WTC11 (cell line): ENCODE measurements around the gene PANK3.

ENCODE experiments used
- GABPB1 ChIP-seq: sonication (generic); formaldehyde crosslinking; IDR thresholded peaks from 2 replicates; pipeline ENCODE4 v1.8.1; 2023; ENCODE audit warnings: mild to moderate bottlenecking, missing genetic modification reagents
- IRF2 ChIP-seq: sonication (generic); formaldehyde crosslinking; IDR thresholded peaks from 2 replicates; pipeline ENCODE4 v1.8.0; 2022; ENCODE audit warnings: low read depth, missing genetic modification reagents, borderline replicate concordance
- RORB ChIP-seq: fragments of 250-450 bp; sonication (Bioruptor Pico); IDR thresholded peaks from 2 replicates; pipeline ENCODE4 v1.9.0; 2021; ENCODE audit warnings: mild to moderate bottlenecking
- TCF7 ChIP-seq: sonication (generic); formaldehyde crosslinking; IDR thresholded peaks from 2 replicates; pipeline ENCODE4 v1.8.0; 2022; ENCODE audit warnings: mild to moderate bottlenecking, low read depth, missing genetic modification reagents, moderate library complexity
- ZNF138 ChIP-seq: sonication (generic); formaldehyde crosslinking; conservative IDR thresholded peaks from 2 replicates; pipeline ENCODE4 v1.8.1; 2022; ENCODE audit warnings: mild to moderate bottlenecking, moderate library complexity, missing genetic modification reagents
- ZNF263 ChIP-seq: sonication (generic); formaldehyde crosslinking; IDR thresholded peaks from 2 replicates; pipeline ENCODE4 v1.8.1; 2022; ENCODE audit warnings: low read depth, mild to moderate bottlenecking, moderate library complexity, missing genetic modification reagents
- ZNF396 ChIP-seq: fragments of 250-450 bp; sonication (Bioruptor Pico); IDR thresholded peaks from 2 replicates; pipeline ENCODE4 v1.8.0; 2021; ENCODE audit warnings: mild to moderate bottlenecking, moderate library complexity, borderline replicate concordance
- ZNF416 ChIP-seq: fragments of 250-450 bp; sonication (Bioruptor Pico); IDR thresholded peaks from 2 replicates; pipeline ENCODE4 v1.9.0; 2021; ENCODE audit warnings: mild to moderate bottlenecking, inconsistent platforms
- ZNF423 ChIP-seq: fragments of 250-450 bp; sonication (Bioruptor Pico); IDR thresholded peaks from 2 replicates; pipeline ENCODE4 v2.1.2; 2022; ENCODE audit warnings: mild to moderate bottlenecking, moderate library complexity
- TF ChIP-seq, protein P1 (sequence below): fragments of 200-600 bp; IDR thresholded peaks from 2 replicates; pipeline ENCODE4 v1.8.0; 2022; ENCODE audit warnings: antibody characterized with exemption
- TF ChIP-seq, protein P2 (sequence below): sonication (generic); formaldehyde crosslinking; IDR thresholded peaks from 2 replicates; pipeline ENCODE4 v1.8.1; 2022; ENCODE audit warnings: mild to moderate bottlenecking, moderate library complexity, missing genetic modification reagents
- TF ChIP-seq, protein P3 (sequence below): sonication (generic); formaldehyde crosslinking; IDR thresholded peaks from 2 replicates; pipeline ENCODE4 v1.8.0; 2022; ENCODE audit warnings: missing genetic modification reagents
- TF ChIP-seq, protein P4 (sequence below): sonication (generic); formaldehyde crosslinking; IDR thresholded peaks from 2 replicates; pipeline ENCODE4 v1.8.0; 2023; ENCODE audit warnings: missing genetic modification reagents
- TF ChIP-seq, protein P5 (sequence below): sonication (generic); formaldehyde crosslinking; IDR thresholded peaks from 2 replicates; pipeline ENCODE4 v1.8.0; 2022; ENCODE audit warnings: mild to moderate bottlenecking, missing genetic modification reagents

DNA sequence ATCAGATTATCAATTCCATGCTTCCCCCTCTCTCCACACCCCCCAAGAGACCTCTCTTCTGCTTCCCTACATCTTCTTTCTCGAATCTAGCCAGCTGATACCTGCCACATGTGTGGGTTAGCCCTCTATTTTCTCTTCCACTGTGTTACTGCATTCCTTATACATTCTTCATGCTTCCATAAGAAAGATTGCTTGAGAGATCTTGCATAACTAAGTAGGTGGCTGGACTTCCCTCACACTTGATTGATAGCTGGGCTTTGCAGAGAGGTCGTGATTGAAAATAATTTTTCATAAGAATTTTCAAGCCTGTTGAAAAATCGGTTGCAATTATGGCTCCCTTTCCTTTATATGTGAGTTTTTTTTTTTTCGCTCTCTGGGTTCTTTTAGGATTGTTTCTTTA lies 33.0 kb upstream of the PANK3 start:
- TF ChIP-seq, protein P1, sequence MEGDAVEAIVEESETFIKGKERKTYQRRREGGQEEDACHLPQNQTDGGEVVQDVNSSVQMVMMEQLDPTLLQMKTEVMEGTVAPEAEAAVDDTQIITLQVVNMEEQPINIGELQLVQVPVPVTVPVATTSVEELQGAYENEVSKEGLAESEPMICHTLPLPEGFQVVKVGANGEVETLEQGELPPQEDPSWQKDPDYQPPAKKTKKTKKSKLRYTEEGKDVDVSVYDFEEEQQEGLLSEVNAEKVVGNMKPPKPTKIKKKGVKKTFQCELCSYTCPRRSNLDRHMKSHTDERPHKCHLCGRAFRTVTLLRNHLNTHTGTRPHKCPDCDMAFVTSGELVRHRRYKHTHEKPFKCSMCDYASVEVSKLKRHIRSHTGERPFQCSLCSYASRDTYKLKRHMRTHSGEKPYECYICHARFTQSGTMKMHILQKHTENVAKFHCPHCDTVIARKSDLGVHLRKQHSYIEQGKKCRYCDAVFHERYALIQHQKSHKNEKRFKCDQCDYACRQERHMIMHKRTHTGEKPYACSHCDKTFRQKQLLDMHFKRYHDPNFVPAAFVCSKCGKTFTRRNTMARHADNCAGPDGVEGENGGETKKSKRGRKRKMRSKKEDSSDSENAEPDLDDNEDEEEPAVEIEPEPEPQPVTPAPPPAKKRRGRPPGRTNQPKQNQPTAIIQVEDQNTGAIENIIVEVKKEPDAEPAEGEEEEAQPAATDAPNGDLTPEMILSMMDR = no peak
- TF ChIP-seq ZNF423 (CRISPR knock-in tag) (no peak), IRF2 (CRISPR knock-in tag) (no peak), ZNF263 (CRISPR knock-in tag) (no peak), ZNF416 (CRISPR knock-in tag) (no peak), RORB (CRISPR knock-in tag) (no peak), GABPB1 (CRISPR knock-in tag) (no peak), ZNF138 (CRISPR knock-in tag) (no peak), ZNF396 (CRISPR knock-in tag) (no peak), TCF7 (CRISPR knock-in tag) (no peak)
- TF ChIP-seq, protein P2, sequence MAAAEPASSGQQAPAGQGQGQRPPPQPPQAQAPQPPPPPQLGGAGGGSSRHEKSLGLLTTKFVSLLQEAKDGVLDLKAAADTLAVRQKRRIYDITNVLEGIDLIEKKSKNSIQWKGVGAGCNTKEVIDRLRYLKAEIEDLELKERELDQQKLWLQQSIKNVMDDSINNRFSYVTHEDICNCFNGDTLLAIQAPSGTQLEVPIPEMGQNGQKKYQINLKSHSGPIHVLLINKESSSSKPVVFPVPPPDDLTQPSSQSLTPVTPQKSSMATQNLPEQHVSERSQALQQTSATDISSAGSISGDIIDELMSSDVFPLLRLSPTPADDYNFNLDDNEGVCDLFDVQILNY (CRISPR knock-in tag) = no peak
- TF ChIP-seq, protein P3, sequence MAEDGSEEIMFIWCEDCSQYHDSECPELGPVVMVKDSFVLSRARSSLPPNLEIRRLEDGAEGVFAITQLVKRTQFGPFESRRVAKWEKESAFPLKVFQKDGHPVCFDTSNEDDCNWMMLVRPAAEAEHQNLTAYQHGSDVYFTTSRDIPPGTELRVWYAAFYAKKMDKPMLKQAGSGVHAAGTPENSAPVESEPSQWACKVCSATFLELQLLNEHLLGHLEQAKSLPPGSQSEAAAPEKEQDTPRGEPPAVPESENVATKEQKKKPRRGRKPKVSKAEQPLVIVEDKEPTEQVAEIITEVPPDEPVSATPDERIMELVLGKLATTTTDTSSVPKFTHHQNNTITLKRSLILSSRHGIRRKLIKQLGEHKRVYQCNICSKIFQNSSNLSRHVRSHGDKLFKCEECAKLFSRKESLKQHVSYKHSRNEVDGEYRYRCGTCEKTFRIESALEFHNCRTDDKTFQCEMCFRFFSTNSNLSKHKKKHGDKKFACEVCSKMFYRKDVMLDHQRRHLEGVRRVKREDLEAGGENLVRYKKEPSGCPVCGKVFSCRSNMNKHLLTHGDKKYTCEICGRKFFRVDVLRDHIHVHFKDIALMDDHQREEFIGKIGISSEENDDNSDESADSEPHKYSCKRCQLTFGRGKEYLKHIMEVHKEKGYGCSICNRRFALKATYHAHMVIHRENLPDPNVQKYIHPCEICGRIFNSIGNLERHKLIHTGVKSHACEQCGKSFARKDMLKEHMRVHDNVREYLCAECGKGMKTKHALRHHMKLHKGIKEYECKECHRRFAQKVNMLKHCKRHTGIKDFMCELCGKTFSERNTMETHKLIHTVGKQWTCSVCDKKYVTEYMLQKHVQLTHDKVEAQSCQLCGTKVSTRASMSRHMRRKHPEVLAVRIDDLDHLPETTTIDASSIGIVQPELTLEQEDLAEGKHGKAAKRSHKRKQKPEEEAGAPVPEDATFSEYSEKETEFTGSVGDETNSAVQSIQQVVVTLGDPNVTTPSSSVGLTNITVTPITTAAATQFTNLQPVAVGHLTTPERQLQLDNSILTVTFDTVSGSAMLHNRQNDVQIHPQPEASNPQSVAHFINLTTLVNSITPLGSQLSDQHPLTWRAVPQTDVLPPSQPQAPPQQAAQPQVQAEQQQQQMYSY (CRISPR knock-in tag) = no peak
- TF ChIP-seq, protein P4, sequence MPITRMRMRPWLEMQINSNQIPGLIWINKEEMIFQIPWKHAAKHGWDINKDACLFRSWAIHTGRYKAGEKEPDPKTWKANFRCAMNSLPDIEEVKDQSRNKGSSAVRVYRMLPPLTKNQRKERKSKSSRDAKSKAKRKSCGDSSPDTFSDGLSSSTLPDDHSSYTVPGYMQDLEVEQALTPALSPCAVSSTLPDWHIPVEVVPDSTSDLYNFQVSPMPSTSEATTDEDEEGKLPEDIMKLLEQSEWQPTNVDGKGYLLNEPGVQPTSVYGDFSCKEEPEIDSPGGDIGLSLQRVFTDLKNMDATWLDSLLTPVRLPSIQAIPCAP (CRISPR knock-in tag) = no peak
- TF ChIP-seq, protein P5, sequence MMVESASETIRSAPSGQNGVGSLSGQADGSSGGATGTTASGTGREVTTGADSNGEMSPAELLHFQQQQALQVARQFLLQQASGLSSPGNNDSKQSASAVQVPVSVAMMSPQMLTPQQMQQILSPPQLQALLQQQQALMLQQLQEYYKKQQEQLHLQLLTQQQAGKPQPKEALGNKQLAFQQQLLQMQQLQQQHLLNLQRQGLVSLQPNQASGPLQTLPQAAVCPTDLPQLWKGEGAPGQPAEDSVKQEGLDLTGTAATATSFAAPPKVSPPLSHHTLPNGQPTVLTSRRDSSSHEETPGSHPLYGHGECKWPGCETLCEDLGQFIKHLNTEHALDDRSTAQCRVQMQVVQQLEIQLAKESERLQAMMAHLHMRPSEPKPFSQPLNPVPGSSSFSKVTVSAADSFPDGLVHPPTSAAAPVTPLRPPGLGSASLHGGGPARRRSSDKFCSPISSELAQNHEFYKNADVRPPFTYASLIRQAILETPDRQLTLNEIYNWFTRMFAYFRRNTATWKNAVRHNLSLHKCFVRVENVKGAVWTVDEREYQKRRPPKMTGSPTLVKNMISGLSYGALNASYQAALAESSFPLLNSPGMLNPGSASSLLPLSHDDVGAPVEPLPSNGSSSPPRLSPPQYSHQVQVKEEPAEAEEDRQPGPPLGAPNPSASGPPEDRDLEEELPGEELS (CRISPR knock-in tag) = no peak
